Measurements from ENCODE around the gene DAPP1.

DAPP1 gene

GRCh38 chr4:99835942-99836341 is 19.3 kb downstream of the DAPP1 start:
- H3K4me3 ChIP-seq (ENCODE audit: control insufficient read depth, low read depth, low read length) = no peak overlapping the region
- DNase-seq (ENCODE audit: low read depth) = no peak
- TF ChIP-seq, protein P1, sequence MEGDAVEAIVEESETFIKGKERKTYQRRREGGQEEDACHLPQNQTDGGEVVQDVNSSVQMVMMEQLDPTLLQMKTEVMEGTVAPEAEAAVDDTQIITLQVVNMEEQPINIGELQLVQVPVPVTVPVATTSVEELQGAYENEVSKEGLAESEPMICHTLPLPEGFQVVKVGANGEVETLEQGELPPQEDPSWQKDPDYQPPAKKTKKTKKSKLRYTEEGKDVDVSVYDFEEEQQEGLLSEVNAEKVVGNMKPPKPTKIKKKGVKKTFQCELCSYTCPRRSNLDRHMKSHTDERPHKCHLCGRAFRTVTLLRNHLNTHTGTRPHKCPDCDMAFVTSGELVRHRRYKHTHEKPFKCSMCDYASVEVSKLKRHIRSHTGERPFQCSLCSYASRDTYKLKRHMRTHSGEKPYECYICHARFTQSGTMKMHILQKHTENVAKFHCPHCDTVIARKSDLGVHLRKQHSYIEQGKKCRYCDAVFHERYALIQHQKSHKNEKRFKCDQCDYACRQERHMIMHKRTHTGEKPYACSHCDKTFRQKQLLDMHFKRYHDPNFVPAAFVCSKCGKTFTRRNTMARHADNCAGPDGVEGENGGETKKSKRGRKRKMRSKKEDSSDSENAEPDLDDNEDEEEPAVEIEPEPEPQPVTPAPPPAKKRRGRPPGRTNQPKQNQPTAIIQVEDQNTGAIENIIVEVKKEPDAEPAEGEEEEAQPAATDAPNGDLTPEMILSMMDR (IDR thresholded peaks at IDR 0.05; ENCODE audit: control insufficient read depth, insufficient read depth, low read depth, low read length, missing control alignments) = no peak

GRCh38 chr4:99838927-99839326 is 22.3 kb downstream of the DAPP1 start:
- H3K4me3 ChIP-seq (ENCODE audit: control insufficient read depth, low read depth, low read length) = no peak overlapping the region
- DNase-seq (ENCODE audit: low read depth) = no peak
- TF ChIP-seq, protein P1 (IDR thresholded peaks at IDR 0.05; ENCODE audit: control insufficient read depth, insufficient read depth, low read depth, low read length, missing control alignments) = no peak

DNA sequence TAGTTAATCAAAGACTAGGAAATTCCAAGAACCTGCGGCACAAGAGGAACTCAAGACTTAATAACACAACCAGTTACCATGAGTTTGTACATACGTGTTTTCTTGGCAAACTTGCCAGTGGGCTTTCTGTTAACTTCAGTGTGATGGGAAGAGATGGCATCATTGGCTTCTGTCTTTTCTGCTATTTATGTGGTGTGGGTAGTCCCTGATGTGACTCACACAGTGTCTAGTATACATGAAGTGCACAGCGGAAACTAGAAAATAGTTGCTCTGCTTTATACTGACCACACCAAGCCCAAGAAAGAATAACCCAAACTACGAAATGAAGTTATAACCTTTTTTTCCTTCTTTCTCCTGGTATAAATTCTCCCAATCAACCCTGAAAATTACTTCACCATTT is 24.5 kb downstream of the DAPP1 start:
- H3K4me3 ChIP-seq (ENCODE audit: control insufficient read depth, low read depth, low read length) = no peak overlapping the region
- DNase-seq (ENCODE audit: low read depth) = no peak
- TF ChIP-seq, protein P1 (IDR thresholded peaks at IDR 0.05; ENCODE audit: control insufficient read depth, insufficient read depth, low read depth, low read length, missing control alignments) = no peak

DNA sequence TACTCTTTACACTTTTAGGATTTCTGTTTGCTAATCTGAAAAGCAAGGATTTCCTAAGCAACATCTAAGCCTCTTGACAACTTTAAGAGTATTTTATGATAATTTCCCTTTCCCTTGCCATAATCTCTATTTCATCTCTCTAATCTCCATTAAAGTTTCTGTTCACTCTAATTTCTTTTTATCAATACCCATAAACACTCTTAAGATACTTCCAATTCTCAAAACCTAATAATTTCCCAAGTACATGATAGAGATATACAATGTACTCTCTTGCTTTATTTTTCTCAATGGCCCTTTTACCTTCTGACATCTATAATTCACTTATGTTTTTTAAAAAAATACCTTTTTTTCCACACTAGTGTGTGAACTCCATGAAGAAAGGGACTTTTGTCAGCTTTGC is 26.8 kb downstream of the DAPP1 start:
- TF ChIP-seq, protein P1 (IDR thresholded peaks at IDR 0.05; ENCODE audit: control insufficient read depth, insufficient read depth, low read depth, low read length, missing control alignments) = no peak
- H3K4me3 ChIP-seq (ENCODE audit: control insufficient read depth, low read depth, low read length) = no peak overlapping the region

DNA sequence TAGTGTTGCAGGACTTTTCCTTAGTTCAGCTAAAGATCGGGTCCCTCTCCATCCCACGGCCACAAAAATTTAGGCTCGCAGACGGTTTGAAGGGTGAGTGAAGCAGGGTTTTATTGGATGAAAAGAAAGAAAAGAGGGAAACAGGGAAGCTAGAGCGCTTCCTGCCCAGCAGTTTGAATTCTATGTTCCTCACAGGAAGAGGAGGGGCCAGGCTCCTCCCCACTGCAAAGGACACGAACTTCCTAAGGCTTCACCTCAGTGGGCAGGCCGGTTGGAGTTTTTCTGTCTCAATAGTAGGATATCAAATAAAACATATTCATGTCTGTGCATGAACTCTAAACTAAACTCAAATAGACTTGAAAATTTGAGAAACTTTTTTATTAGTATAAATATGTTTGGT is 27.4 kb downstream of the DAPP1 start:
- no peak overlapping the region for H3K4me3 ChIP-seq (ENCODE audit: control insufficient read depth, low read depth, low read length)
- TF ChIP-seq, protein P1 (IDR thresholded peaks at IDR 0.05; ENCODE audit: control insufficient read depth, insufficient read depth, low read depth, low read length, missing control alignments) = no peak
- no peak for DNase-seq (ENCODE audit: low read depth)

More for the DNA sequence above, 26.8 kb downstream of the DAPP1 start:
- no peak for DNase-seq (ENCODE audit: low read depth)

GRCh38 chr4:99845179-99845578 is 28.6 kb downstream of the DAPP1 start:
- no peak for DNase-seq (ENCODE audit: low read depth)
- TF ChIP-seq, protein P1 (IDR thresholded peaks at IDR 0.05; ENCODE audit: control insufficient read depth, insufficient read depth, low read depth, low read length, missing control alignments) = no peak
- H3K4me3 ChIP-seq (ENCODE audit: control insufficient read depth, low read depth, low read length) = no peak overlapping the region
